Renal cortical epithelial cell (primary cell): ENCODE results near the gene SMARCA2. TPM values are rescaled to one million over a fixed set of nuclear protein-coding genes. Genes with fewer than 3 reads are reported as not detected.

Experiments
- DNase-seq: peaks from one replicate; pipeline ENCODE4 v3.0.0-alpha.2; 2011; ENCODE audit warnings: low read depth
- total RNA-seq: library from RNA; depleted of rRNA; stranded (reverse); fragments of >200 nt; gene quantifications from 2 replicates; pipeline ENCODE4 v1.2.3, GENCODE V29; 2014

SMARCA2 gene
- total RNA-seq = 41.5 and 186 TPM in 2 replicates

DNA sequence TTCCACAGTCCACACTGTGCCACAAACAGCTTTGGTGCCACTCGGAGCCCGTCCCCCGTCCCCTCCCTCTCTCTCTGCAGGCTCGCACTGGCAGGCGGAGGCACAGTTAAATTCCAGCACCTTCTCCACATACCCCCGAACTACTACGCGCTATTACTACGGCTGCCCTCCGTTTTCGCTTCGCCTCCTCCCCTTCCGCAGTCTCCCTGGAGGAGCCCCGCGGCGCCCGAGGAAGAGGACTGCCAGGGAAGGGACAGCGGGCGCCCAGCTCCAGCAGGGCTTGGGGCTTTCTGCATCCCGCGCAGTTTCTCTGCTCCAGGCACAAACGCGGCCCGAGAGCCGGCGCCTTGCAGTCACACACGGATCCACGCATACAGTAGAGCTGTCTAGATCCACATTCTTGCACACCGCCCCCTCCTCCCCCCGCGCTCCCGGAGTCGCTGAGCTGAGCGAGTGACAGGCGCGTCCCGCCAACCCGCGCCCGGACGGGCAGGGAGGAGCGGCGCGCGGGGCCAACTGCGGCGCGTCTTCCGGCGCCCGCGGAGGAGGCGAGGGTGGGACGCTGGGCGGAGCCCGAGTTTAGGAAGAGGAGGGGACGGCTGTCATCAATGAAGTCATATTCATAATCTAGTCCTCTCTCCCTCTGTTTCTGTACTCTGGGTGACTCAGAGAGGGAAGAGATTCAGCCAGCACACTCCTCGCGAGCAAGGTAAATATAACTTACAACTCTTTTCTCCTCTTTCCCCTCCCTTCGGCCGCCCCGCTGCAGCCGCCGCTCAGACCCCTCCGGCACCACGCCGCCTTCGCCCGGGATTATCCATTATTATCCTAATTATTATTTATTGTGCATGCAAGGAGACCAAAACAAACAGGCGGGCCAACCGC is at the start of gene SMARCA2:
Gene SMARCA2, plus strand, starts transcription at position 652 of the 885 bp plus-strand sequence. CDS start 13,676 bp downstream, outside the sequence.
- DNase-seq = peak; percentile 90

GRCh38 chr9:1966725-1967366 is 48.3 kb upstream of the SMARCA2 start:
- no peak for DNase-seq

DNA sequence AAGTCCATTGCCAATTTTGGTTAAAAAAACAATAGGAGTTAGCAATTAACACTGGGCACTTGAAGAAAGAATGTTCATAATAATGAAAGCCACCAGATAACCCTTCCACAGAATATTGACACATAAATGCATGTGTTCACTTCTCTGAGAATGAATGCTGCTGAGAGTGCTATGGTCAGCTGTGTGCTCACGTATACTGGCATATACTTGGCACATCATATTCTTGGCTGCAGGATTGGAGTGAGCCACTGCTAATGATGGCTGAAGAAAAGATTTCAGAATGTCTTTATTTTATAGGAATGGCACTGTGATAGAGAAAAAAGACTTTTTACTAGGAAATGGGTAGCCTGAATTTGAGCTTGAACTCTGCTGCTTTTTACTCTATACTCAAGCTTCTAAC is 46.0 kb upstream of the SMARCA2 start:
- DNase-seq = no peak

DNA sequence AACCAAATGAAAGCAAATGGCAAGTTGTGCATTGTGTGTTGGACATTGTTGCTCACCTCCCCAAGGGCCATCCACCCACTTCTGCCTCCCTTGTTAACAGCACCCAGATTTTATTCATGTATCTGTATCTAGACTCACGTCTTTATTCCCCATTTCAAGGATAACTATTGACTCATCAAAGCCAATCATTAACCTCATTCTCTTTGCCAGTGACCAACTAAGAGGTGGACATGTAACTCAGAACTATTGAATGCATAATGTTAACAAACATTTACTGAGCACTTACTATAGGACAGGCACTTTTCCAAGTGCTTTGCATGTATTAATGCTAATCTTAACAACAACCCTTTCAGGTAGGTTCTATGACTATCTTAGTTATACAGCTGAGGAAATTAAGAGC is 45.2 kb upstream of the SMARCA2 start:
- peak; percentile 73 for DNase-seq

- DNase-seq = no peak
Observed at GRCh38 chr9:1972672-1973071, 42.5 kb upstream of the SMARCA2 start.

- DNase-seq = no peak
Observed at GRCh38 chr9:1977026-1977425, 38.1 kb upstream of the SMARCA2 start.

GRCh38 chr9:1978941-1979340 is 36.2 kb upstream of the SMARCA2 start:
- DNase-seq = peak; percentile 84

GRCh38 chr9:1979741-1980367 is 35.3 kb upstream of the SMARCA2 start:
- peak; percentile 99 for DNase-seq

DNA sequence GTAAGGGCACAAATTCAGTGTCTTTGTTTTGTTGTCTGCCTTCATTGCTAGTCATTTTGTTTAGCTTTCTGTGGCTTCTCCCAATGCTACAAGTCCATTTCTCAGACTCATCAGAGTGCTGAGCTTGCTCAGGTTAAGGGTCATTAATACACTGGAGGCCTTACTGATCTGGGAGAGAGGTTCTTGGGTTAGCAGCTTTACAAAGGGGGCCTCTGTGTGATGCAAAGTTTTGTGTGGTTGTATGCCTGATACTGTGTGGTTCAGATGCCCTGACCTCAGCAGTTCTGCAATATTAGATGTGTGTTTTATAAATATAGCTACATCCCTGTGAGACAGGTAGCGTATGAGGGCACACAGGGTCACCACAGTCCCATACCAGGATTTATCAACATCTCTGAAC is 34.8 kb upstream of the SMARCA2 start:
- DNase-seq = no peak

DNA sequence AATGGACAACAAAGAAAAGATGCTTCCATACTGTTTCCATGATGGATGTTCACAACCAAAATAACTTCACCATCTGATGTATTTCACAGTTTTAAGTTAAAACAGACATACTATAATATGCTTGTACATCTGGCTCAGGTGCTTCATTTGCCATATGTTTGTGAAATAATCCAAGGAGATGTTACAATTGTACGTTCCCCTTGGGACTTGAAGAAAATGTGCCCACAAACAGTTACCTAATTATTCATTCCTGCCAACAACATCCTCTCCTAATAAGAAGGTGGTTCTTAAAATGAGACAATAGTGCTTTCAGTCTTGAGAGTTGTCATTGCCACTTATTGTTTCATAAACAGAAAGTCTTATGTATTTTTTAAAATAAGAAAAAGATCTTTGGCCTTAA is 33.1 kb upstream of the SMARCA2 start:
- no peak for DNase-seq

- DNase-seq = no peak
Observed at GRCh38 chr9:1986341-1986740, 28.8 kb upstream of the SMARCA2 start.

- no peak for DNase-seq
Observed at GRCh38 chr9:1989500-1989899, 25.6 kb upstream of the SMARCA2 start.

DNA sequence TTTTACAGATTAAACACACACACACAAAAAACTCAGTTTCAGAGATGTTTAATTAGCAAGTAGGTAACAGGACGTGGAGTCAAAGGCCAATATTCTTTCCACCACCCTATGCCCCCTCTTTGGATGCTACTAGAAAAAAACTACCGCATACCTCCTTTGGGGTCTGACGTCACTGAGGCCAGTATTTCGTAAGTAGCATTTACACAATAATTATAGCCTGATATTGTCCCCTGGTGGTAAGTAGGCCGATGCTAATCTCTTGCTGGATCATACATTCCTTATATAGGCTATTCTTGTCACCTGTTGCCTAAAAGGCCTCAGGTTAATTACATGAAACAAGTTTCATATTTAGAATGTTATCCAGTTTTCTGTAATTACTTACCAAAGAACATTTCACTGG is 21.0 kb upstream of the SMARCA2 start:
- DNase-seq = no peak

- no peak for DNase-seq
Observed at GRCh38 chr9:1995084-1995483, 20.1 kb upstream of the SMARCA2 start.

DNA sequence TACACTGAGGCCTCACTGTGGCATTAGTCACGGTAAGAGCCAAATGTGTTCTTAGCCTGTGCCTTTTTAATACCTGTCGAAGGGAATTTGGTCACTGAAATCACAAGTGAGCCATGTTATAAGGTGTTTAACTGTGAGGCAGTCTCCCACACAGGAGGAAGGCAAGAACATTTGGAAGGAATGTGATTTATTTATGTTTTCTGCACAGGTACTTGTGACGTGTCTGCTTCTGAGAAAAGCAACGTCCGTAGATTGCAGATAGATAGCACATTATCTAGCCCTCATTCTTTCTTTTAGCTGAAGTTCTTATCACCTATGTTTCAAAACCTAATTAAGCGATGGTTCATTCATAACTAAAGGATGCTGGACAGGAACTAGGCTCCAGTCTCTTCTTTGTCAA is 19.0 kb upstream of the SMARCA2 start:
- DNase-seq = no peak

DNA sequence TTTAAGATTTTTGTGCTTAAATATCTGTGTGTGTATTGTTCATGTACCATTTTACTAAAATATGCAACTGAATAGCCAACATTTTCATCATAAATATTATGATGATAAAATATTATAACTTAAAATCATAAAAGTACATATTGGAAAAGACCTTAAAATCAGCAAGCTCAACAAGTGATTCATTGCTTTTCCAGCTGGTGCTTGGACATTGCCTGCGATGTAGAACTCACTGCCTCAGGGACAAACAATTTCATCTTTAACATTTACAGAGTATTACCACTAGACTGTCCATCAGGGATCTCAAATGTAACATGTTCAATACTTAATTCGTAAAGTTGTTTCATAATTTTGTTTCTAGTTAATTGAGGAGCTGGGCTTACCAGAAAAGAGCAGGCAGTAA is 17.5 kb upstream of the SMARCA2 start:
- no peak for DNase-seq

GRCh38 chr9:1998111-1998510 is 17.0 kb upstream of the SMARCA2 start:
- no peak for DNase-seq

GRCh38 chr9:2000314-2000713 is 14.8 kb upstream of the SMARCA2 start:
- DNase-seq = no peak

DNA sequence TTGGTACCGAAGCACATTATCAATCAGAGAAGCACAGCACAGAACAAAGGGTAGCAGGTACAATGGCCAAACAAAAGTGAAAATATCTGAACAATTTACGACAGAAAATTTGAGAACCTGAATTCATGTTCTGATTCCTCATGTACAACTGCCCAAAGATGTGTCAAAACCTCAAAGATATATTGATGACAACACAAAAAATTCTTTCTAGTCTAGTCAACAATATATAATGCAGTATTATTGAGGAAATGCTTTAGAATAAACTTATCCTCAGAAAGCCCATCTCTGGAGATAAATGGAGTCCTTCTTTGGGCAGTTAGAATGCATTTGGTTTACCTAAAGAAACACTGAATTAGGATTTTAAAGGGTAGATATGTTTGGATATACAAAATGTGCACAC is 6.8 kb upstream of the SMARCA2 start:
- DNase-seq = no peak

- no peak for DNase-seq
Observed at GRCh38 chr9:2012347-2012746, 2.8 kb upstream of the SMARCA2 start.

GRCh38 chr9:2013743-2014475 is 1.2 kb upstream of the SMARCA2 start:
- peak; percentile 18 for DNase-seq
